CD4-positive, alpha-beta T cell treated with Interleukin-15 for 4 hours (primary cell): Measurements from ENCODE around the gene SLC15A1.
"Not testable (repeated sequence)": the region's sequence is repeated elsewhere in the genome, so short reads cannot be mapped to it uniquely, and the experiment has no call there.

ENCODE experiments used
- DNase-seq: peaks from one replicate; pipeline ENCODE4 v3.0.0-alpha.2; 2020; ENCODE audit warnings: low spot score

Gene SLC15A1

DNA sequence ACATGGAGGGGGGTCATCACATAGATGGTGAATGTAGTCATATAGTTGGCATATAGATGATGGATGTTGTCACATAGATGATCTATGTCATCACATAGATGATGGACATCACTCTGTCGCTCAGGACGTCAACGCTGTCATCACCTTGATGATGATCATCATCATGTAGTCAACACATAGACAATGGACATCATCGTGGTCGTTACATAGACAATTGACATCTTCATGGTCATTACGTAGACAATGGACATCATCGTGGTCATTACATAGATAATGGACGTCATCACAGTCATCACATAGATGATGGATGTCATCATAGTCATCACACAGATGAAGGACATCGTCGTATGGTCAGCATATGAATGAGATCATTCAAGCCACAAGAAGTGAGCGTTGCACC is 28.6 kb upstream of the SLC15A1 start:
- DNase-seq = no peak

DNA sequence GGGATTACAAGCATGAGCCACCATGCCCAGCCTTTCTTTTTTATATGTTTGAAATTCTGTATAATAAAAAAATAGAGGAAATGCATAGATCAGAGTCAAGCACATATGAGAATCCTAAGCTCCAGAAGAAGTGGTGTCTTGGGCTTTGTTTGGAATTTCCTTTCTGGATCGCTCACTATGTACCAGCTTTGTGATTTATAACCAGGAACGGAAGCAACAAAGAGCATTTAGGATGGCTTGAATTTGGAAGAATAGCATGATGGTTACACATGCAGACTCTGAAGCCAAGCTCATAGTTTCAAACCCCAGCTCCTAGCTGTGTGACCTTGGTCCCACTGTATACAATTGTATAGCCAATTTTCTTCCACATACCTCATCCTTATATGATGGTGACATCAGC is 28.0 kb upstream of the SLC15A1 start:
- DNase-seq = no peak

DNA sequence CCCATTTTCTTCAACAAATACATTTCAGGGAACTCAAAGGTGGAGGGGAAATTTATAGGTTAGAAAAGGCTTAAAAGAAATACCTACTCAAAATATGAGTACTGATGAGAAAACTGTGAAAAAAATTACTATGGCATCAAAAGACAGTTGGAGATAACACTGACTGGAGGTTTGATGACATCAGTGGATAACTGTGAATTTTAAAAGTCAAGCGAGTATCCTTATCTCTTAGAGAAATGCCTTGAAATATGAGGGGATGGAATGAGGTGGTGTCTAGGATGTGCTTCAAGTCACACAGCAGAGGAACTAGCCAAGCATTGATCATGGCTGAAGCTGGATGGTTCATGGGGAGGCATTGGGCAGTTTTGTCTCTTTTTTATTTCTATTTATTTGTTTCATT is 27.2 kb upstream of the SLC15A1 start:
- DNase-seq = no peak

DNA sequence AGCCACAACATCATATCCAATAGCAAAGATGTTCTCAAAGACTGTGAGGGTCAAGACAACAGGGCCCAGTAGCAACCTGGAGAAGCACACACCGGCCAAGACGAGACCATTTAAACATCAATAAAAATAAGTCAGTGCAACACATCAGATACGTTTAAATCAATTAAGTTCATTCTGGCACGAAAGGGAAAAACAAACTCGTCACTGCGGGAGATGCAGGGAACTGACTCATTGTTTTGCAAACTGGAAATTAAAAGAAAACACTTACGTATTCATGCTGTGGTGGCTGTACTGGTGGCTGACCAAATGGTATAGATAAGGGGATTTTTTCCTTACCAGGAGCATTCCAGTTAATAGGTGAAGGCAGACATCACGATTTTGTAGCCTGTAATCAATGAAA is 26.3 kb upstream of the SLC15A1 start:
- DNase-seq = no peak

DNA sequence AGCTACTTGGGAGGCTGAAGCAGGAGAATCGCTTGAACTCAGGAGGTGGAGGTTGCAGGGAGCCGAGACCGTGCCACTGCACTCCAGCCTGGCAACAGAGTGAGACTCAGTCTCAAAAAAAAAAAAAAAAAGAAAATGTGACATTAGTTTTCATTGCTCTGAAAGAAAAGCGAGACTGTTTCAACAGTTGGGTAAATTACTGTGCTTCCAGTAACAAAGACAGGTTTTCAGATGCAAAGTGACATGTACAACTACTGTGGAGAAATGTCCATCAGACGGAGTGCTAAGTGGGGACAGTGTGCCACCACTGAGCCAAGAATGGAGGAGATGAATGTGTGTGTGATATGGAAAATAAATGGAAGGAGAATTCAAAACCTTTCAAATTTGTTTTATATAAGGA is 24.2 kb upstream of the SLC15A1 start:
- no peak for DNase-seq

DNA sequence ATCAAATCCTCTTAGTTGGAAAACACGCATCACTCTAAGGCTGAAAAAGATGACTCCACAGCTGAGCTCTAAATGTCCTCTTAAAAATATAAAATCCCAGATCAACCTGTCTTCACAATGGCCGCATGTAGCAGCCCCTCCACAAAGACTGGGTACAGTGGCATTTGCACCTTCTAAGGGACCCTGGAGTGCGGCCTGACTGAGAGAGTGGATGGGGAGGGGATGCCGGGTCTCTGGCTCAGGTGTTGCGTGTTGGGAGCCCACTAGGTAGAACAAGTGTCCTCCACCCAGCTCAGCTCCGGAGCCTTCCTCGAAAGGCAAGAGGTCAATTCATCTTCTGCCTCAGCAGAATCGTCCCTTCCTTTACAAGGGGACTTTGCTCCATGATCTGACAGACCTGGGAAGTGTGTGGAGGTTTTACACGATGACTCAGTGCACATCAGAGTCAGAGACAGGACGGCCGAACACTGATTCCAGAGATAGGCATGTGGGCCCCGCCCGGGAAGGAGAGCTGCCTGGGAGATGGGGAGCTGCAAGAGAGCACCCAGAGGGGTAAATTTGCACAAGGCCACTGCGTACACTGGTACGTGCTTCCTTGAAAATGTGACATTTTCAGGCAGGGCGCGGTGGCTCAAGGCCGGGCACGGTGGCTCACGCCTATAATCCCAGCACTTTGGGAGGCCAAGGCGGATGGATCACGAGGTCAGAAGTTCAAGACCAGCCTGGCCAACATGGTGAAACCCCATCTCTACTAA is 23.5 kb upstream of the SLC15A1 start:
- DNase-seq = no peak

DNA sequence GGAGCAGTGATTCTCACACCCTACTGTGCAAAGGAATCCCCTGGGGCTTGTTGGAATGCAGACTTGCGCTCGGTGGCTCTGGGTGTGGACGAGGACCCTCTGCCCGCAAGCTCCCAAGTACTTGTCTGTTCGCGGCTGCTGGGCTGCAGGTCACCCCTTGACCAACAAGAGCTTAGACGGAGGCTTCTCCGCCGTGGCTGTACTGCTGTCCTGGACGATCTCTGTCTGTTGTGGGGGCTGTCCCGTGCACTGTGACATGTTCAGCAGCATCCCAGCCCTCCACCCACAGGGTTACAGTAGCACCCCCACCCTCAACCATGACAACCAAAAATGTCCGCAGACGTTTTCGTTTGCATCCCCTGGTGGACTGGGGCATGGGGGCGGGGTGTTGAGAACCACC is 22.9 kb upstream of the SLC15A1 start:
- no peak for DNase-seq

DNA sequence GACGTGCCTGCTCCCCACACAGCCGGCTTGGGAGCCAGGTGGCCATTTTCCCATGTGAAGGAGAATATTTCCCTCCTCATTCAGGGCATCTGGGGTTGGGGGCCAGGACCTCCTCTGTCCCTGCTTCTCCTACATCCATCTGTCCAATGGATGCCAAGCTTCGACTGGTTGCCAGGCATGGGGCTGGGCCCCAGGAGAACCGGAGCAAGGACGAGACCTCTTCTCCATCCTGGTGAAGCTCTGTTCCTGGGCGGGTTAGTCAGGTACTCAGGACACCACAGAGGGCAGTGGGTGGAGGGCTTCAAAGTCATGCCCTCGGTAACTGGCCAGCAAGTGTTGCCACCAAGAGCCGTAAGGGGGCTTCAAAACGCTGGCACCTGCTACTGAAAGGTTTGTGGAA is 22.3 kb upstream of the SLC15A1 start:
- no peak for DNase-seq

DNA sequence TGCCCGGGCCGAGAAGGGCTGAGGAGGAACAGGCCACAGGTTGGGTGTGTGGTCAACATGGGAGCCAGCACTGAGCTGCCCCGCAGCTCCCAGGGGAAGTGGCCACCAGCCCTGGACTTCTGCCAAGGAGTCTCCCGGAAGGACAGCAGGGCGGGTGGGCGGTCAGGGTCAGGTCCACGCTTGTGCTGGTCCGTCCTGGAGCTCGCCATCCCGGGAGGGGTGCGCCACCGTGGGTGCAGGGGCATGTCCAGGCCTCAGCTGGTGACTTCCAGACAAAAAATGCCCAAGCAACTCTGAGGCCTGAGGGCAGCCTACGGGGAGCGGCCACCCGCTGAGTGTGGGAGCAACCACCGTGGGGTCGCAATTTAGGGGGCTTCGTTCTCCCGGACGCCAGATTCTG is 21.4 kb upstream of the SLC15A1 start:
- no peak for DNase-seq

DNA sequence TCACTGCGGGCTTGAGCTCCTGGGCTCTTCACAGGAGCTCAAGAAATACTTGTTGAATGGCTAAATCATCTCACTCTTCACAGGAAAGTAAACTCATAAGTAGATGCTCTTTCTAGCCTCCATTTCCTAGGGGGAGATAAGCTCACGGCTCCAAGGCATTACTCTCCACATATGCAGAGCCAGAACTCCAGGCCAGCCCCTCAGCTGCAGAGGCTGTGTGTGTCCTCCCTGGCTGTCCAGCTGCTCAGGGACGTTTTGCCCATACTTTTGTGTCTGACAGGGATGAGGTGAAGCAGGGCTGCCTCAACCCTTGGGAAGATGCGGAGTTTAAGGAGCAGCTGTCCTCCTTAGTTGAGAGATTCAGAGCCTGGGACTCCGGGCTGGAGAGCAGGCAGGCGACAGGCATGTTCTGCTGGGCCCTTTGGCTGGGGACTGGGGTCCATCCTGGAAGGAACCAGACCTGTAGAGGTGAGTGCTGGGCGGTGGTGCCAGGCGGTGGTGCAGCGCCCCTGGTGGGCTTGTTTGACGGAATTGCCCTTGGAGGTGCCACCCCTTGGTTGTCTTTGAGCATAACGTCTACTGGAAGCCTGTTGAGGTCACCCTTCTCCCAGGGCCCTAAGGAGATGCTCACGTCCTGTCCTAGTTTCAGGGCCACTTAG is 20.5 kb upstream of the SLC15A1 start:
- no peak for DNase-seq

DNA sequence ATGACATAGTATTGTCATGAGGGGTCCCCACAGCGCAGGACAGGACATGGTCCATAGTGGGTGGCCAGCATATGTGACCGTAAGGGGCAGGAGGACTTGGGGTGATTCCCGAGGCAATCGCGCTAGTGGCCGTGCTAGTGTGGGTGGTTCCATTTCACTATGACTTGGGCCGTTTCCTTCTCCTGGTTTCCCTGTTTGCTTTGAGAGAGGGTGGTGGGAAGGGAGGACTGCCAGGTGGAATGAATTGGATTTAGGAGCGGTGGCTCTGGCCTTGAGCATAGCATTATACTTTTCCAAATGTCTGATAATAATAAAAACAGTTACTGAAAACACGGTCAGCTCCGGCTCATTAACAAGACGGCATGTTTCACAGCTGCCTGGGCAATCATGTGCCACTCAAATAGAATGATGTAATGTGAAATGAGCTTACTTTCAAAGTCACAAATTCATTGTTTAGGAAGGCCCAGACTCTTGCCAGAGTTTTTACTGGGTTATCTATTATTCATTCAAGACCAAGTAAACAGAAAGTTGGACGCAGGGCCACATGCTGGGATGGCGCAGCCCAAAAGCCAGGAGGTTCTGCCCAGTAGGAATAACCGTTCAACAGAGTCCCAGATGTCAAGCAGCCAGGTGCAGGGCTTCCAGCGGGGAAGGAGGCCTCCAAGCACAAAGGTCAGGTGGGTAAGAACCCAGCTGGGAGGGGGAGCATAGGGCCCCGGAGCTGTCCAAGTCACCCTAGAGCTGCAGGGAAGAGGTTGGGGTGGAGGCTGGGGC is 19.6 kb upstream of the SLC15A1 start:
- DNase-seq = no peak

DNA sequence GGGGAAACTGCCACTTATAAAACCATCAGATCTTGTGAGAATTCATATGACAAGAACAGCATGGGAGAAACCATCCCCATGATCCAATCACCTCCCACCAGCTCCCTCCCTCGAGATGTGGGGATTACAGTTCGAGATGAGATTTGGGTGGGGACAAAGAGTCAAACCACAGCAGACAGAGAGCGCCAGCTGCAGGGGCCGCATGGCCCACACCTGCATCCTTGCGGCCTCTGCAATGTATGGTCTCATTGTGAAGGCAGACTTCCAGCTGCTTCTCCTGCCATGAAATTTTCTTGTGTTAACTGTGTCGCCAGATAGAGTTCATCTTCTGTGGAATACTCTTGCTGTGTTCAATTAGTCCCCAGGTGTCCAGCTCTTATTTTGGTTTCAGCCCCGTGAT is 17.3 kb upstream of the SLC15A1 start:
- no peak for DNase-seq

DNA sequence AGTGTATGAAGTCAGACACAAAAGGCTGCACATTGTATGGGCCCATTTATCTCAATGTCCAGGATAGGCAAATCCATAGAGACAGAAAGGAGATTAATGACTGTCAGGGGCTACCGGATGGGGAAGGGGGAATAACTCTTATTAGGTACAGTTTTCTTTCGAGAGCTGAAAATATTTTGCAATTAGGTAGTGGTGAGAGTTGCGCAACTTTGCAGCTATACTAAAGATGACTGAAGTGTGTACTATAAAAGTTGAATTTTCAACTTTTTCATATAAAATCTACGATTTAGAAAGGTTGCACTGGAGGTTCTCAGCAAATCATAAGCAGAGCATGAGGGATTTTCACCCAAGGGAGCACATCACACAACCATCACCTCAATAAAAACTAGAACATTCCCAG is 16.1 kb upstream of the SLC15A1 start:
- no peak for DNase-seq

DNA sequence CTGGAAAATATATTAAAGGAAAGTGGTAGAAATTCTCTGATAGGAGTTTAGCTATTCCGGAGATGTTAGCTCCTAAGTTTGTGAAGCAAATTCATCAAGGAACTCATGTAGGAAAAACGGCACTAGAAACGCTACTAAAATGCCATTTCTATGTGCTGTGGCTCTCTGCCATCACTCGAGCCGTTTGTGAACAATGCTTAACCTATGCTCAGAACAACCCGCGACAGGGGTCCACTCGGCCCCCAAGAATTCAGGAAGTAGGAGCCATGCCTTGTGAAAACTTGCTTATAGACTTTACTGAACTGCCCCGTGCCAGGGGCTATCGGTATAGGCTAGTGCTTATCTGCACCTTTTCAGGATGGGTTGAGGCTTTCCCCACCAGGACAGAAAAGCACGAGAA is 14.2 kb upstream of the SLC15A1 start:
- DNase-seq = no peak

DNA sequence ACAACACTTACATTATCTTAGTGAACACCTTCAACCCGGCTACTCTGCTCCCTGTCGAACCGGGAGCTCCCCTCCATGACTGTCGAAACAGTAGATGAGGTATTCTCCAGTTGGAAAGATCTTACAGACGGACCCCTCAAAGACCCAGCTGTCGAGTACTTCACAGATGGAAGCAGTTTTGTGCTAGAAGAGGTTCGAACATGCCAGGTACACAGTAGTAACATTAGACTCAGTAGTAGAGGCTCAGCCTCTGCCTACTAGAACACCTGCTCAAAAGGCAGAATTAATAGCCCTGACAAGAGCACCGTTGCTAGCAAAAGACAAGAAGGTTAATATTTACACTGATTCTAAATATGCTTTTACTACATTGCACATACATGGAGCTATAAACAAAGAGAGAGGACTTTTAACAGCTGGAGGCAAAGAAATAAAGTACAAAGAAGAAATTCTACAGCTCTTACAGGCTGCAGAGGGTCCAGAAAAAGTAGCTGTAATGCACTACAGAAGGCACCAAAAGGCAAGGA is 13.6 kb upstream of the SLC15A1 start:
- no peak for DNase-seq

DNA sequence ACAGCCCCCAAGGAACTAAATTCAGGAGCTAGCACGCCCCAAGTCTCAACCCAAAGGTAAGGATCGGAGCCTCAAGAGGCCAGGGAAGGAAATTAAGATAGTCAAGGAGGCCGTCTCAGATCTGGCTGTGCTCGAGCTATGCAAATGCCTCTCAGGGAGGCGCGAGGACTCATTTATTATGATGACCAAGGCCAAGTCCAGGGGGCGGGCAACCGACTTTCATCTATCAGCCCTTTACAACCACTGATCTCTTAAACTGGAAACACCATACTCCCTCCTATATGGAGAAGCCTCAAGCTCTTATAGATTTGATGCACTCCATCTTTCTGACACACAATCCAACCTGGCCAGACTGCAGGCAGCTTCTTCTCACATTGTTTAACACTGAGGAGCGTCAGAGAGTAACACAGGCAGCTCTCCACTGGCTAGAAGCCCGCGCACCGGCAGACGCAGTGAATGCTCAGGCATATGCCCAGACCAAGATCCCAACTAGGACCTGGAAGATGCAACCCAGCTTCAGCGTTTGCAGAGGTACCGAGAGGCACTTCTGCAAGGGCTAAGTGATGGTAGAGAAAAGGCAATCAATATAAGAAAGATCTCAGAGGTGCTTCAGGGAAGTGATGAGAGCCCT is 9.6 kb upstream of the SLC15A1 start:
- DNase-seq = no peak

DNA sequence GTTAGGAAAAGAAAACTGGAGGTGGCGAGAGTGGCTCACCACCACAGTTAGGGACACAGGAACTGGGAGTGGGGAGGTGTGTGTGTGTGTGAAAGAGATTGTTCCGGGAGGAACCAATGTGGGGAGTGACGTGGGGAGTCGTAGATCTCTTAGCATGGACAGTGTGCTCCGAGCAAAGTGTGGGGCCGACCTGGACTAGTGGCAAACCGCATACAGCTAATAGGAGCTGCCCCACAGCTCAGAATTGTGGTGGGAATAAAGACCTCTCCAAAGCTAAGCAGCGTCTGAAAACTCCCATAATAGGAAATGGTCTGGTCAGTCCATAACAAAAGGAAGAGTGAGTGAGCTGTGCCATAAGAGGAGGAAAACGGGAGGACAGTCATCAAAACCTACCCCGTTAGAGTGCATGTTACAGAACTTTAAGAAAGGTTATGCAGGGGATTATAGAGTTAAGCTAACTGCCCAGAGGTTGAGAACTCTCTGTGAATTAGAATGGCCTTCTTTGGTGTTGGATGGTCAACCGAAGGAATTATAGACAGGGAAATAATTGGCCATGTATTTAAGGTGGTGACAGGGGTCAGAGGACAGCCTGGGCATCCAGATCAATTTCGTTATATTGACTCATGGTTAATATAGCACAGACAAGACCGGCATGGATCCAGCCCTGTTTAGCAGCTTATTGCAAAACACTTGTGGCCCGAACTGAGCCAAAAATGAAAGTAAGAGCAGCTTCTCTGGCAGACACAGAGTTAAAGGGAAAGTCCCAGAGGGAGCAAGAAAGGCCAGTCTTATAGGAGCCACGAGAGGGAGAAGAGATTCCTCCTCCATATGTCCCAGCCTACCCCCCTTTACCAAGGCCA is 8.9 kb upstream of the SLC15A1 start:
- DNase-seq = no peak

DNA sequence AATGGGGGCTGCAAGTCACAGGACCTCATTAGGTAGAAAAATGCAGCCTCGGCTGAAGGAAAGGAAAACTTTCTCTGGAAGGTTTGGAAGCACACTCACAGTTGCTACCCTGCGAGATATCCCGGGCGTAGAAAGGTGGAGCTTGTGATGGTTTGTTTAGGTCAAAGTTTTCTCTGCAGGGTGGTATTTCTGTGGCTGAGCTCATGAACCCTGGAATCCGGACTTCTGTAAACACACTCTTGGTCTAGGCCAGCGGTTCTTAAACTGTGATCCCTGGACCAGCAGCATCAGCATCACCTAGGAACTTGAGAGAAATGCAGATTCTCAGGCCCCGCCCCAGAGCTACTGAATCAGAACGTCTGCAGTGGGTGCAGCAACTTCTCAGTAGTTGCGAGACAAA is 3.3 kb upstream of the SLC15A1 start:
- DNase-seq = no peak

DNA sequence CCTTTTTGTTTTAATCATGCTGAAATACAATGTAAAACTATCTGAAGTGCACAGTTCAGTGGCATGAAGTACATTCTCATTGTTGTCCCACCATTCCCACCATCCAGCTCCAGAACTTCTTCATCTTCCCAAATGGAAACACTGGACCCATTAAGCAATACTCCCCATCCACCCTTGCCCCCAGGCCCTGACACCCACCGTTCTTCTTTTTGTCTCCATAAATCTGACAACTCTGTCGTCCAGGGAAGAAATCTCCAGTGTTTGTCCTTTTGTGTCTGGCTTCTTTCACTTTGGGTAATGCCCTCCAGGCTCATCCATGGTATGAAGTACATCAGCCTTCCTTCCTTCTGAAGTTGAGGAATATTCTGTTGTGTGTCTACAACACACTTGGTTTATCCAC is 2.6 kb upstream of the SLC15A1 start:
- no peak for DNase-seq

DNA sequence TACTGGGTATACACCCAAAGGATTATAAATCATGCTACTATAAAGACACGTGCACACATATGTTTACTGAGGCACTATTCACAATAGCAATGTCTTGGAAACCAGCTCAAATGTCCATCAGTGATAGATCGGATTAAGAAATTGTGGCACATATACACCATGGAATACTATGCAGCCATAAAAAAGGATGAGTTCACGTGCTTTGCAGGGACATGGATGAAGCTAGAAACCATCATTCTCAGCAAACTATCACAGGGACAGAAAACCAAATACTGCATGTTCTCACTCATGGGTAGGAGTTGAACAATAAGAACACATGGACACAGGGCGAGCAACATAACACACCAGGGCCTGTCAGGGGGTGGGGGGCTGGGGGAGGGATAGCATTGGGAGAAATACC is 2.0 kb upstream of the SLC15A1 start:
- DNase-seq = not testable (repeated sequence)

DNA sequence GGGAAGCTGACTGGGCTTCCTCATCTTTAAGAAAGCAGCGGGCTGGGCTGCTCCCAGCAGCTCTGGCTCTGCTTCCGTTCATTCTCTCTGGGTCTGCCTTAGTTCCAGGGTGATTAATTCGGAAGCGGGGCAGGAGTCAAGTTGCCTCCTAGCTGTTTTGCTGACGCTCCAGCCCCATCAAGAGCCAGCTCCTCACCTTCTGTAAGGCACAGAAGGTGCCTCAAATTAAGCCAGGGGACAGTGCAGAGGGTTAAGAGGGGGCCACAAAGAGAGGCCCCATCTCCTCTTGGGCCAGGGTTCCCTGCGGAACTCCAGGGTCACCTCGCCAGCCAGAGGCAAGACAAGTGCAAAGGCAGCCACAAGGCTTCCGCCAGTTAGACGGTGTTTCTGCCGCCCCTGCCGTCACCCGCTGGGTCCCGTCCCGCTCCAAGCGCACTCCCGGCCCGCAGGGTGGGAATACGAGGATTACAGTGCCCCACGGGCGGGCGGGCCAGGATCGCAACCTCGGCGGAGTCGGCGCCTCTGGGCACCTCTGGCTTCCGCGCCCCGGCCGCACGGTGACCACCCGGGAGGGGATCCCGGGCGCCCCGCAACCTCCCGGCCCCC is 508 bp downstream of the SLC15A1 start:
- no peak for DNase-seq
